Measurements from ENCODE around the gene HNF4A.
"Not testable (repeated sequence)": the region's sequence is repeated elsewhere in the genome, so short reads cannot be mapped to it uniquely, and the experiment has no call there.

Gene HNF4A

DNA sequence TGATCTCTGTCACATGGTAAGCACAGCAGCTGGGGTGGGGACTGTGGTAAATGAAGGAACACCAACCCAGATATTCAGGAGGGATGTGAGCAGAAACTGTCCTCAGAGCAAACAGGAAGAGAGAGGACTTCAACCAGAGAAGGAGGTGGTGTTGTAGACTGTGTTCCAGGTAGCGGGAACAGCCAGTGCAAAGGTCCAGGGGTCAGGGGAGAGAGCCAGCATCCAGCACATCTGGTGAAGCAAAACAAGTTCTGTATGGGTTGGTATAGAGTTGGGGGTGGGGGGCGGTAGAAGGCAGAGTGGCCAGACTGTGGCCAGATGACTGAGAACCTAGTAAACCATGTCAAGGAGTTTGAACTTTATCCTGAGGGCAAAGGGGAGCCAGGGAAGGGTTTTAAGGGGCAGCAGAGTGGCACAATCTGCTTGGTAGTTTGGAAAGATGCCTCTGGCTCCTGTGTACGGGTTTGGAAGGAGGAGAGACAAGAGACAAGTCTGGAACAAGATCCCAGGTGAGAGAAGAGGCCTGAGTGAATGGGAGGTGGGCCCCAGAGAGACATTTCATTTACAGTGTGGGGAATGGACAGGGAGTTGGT, 92.4 kb downstream of the HNF4A start:
- no peak for DNase-seq

DNA sequence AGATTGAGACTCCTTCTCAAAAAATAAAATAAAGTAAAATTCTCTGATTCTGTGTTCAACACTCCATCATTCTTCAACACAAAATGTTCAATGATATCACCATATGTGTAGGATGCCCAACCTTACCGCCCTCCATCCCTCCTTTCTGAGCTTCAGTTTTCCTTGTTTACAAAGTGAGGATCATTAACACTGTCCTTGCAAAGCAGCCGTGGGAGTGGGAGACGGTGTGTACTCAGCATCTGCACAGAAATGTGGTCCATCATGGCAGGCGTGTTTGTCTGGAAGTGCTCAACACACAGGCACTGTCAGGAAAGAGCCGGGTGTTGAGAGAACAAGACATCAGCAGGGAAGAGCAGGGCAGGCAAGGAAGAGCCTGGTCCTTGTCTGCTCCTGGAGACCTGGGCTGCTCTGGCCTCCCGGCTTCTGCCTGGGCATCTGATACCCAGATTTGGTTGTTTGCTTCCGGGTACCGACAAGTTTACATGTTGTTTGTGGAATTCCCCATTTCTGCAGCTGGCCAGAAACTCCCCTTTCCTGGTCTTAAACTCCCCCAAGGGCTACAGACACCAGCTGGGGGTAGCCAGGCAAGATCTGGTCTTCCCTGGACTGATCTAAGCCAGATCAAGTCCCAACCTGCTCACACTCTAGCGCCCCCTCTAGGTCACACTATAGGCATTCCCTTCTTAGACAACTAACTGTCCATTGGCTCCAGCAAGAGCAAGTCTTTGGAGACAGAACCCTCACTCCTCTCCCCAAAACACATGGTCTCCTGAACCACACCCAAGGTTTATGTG, 93.5 kb downstream of the HNF4A start:
- peak in 1 of 5 donors; percentile 6 for DNase-seq

DNA sequence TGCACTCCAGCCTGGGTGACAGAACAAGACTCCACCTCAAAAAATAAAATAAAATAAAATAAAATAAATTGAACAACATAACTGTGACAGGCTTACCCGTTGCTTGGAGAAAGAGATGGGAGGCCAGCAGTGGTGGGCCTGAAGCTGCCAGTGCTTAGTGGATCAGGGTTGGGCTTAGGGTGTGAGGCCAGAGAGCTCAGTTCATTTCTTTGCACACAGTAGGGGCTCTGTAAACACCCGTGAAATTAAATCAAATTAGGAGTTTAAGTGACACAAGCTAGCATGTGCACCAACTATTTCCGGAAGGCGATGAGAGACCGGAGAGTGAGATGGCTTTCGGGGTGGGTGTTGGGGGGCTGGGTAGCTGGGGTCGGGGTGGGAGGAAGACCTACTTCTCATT, 94.4 kb downstream of the HNF4A start:
- no peak for DNase-seq

GRCh38 chr20:44450281-44450889, 94.9 kb downstream of the HNF4A start:
- DNase-seq: no peak

DNA sequence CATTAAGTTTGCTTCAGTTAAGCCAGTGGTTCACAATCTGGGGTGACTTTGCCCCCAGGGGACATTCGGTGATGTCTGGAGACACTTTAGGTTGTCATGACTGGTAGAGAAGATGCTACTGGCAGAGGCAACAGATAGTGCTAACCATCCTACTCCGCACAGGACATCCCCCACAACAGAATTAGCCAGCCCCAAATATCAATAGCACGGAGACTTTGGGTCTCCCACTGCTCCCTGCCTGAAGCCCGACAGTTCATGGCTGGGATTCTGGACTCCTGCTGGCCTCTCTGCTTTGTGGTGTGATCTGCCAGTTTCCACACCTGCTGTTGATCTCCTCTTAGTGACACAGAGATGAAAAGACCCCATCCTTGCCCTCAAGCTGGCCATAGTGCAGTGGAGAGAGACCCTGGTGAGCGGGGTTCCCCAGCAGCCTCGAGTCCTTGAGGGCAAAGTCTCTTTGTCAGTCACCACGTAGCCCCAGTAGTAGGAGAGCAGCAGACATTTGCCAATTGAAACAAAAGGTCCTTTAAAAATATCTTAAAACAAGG, 95.5 kb downstream of the HNF4A start:
- DNase-seq: no peak

- DNase-seq: no peak
Observed at GRCh38 chr20:44454306-44454963, 98.9 kb downstream of the HNF4A start.

- DNase-seq: no peak
Observed at GRCh38 chr20:44455126-44455525, 99.6 kb downstream of the HNF4A start.

GRCh38 chr20:44456611-44457010, 101.1 kb downstream of the HNF4A start:
- no peak for DNase-seq

DNA sequence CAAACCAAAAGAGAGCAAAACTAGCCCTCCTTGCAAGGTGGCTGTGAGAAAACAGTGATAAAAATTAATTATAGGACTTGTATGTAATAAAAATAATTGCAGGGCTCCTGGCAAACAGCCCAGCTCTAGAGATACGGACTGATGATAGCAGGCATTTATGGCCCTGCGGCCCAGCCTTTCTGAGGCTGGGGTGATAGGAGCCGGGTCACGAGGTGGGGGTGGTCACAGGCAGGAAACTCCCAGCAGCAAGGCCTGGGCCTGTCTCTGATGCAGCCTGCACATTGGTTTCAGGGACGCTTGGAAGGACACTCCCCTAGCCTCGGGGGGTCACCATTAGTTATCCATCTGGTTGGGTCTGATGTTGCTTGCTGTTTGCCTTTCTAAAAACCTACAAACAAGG, 101.5 kb downstream of the HNF4A start:
- no peak for DNase-seq

GRCh38 chr20:44459271-44459670, 103.8 kb downstream of the HNF4A start:
- no peak for DNase-seq

- DNase-seq: no peak
Observed at GRCh38 chr20:44460795-44461141, 105.3 kb downstream of the HNF4A start.

GRCh38 chr20:44461142-44461802, 105.8 kb downstream of the HNF4A start:
- no peak for DNase-seq

- no peak for DNase-seq
Observed at GRCh38 chr20:44461803-44462174, 106.3 kb downstream of the HNF4A start.

DNA sequence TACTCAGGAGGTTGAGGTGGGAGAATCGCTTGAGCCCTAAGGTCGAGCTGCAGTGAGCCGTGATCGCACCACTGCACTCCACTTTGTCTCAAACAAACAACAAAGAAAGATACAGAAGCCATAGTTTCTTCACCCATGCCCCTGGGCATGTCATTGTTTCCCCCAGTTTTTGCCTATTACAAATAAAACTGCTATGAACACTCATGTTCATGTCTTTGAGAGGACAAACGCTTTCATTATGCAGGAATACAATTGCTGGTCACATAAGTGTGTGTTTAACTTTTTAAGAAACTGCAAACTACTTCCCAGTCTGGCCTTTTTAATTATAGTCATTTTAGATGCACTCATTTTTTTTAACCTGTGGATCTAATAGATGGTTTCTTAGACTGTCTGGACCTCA, 108.0 kb downstream of the HNF4A start:
- DNase-seq: no peak

- no peak for DNase-seq
Observed at GRCh38 chr20:44464514-44464913, 109.0 kb downstream of the HNF4A start.

DNA sequence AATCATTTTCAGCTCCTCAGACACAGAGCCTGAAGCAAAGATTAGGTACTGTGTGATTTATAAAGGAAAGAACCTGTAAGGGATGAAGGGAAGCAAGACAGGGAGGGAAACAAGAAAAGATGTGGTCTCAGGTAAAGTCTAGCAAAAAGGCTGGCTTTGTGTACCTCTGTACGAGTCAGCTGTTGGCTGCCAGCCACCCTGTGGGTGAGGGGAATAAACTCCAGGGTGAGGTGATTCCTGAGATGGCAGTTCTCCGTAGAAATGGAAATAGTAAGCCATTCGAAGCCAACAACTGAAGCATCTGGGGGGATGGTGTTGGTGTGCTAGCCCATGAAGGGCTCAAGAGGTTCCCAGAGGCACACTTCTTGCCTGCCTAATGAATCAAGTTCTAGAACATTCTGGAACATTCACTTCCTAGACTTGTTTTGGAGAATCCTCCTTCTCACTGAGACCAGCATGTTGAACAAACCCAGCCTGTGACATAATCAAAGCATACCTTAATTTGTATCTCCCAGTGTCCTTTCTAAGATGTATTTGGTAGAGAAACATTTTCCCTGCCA, 109.6 kb downstream of the HNF4A start:
- no peak for DNase-seq

DNA sequence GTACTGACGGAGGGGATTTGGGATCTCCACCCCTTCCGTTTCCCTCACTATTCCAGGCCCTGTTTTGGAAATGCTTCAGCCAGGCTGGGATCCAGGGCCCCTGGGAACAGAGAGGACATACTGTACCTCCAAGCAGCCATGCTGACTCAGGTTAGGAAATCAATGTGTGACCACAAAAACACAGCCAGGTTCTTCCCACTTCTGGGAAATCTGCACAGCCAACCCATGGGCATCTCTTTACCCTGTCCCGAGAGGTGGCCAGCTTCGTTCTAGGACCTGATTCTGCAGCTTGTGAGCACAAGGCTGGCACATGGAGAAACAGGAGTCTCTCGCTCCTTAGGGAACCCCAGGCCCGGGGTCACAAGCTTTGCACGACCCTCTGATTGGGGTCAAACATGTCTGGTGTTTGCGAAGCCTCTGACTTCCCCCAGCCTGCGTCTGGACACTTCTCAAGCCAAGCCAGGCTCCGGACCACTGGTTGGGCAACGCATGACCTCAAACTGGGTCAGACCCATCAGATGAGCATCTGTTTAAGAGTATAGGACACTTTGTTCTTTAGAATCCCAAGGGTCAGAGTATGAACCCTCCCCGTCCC, 111.9 kb downstream of the HNF4A start:
- no peak for DNase-seq

- DNase-seq: no peak
Observed at GRCh38 chr20:44468044-44468782, 112.7 kb downstream of the HNF4A start.

DNA sequence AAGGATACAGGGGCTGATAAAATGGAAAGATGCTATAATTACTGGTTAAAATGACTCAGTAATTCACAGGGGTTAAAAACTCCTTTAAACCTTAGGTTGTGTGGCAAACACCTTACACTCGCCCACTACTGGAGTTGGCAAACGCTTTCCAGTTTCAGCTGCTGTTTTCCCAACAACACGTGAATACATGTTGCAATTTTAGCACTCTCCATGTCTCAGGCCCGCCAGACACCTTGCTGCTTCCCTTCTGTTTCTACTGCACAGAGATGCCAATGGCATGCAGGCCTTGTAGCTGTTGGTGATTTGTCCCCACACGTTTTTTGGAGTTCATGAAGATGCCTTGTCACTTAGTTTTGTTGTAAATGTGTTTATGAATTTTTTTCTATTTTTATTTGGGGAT, 114.8 kb downstream of the HNF4A start:
- DNase-seq: no peak

DNA sequence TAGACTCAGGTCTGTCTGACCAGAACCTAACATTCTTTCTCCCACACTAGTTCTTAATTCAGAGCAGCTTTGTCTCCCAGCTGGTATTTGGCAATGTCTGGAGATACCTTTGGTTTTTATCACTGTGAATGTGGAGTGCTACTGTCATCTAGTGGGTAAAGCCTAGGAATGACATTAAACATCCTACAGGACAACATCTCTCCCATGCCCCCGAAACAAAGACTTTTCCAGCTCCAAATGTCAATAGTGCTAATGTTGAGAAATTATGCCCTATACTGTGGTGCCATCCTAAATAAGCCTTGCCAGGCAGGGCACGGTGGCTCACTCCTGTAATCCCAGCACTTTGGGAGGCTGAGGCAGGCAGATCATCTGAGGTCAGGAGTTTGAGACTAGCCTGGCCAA, 116.0 kb downstream of the HNF4A start:
- DNase-seq: no peak

DNA sequence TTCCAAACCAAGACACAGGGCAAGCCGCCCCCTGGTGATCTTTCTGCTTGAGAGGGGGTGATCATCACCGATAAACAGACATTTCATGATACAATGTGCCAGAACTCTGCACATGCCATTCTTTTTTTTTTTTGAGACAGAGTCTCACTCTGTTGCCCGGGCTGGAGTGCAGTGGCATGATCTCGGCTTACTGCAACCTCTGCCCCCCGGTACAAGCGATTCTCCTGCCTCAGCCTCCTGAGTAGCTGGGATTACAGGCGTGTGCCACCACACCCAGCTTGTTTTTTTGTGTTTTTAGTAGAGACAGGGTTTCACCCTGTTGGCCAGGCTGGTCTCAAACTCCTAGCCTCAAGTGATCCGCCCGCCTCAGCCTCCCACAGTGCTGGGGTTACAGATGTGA, 116.8 kb downstream of the HNF4A start:
- not testable (repeated sequence) for DNase-seq

- DNase-seq: no peak
Observed at GRCh38 chr20:44475372-44475693, 119.8 kb downstream of the HNF4A start.

Measured in T-helper 1 cell (primary cell).